ENCODE results near the gene PDXK.

GRCh38 chr21:43703035-43703880 lies 15.7 kb upstream of the PDXK start:
- TF ChIP-seq, protein P1, sequence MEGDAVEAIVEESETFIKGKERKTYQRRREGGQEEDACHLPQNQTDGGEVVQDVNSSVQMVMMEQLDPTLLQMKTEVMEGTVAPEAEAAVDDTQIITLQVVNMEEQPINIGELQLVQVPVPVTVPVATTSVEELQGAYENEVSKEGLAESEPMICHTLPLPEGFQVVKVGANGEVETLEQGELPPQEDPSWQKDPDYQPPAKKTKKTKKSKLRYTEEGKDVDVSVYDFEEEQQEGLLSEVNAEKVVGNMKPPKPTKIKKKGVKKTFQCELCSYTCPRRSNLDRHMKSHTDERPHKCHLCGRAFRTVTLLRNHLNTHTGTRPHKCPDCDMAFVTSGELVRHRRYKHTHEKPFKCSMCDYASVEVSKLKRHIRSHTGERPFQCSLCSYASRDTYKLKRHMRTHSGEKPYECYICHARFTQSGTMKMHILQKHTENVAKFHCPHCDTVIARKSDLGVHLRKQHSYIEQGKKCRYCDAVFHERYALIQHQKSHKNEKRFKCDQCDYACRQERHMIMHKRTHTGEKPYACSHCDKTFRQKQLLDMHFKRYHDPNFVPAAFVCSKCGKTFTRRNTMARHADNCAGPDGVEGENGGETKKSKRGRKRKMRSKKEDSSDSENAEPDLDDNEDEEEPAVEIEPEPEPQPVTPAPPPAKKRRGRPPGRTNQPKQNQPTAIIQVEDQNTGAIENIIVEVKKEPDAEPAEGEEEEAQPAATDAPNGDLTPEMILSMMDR (IDR thresholded peaks at IDR 0.05) = no peak
- TF ChIP-seq EP300 (IDR thresholded peaks at IDR 0.05) = no peak
- no peak for TF ChIP-seq POLR2AphosphoS5 (IDR thresholded peaks at IDR 0.05)
- no peak for TF ChIP-seq POLR2A (IDR thresholded peaks at IDR 0.05)

Data from sigmoid colon (tissue), 4 donors.